Upper lobe of left lung (tissue), 4 donors: ENCODE data around the gene DHFR2.
"Not testable (repeated sequence)": the region's sequence is repeated elsewhere in the genome, so short reads cannot be mapped to it uniquely, and the experiment has no call there.

Source experiments
- POLR2AphosphoS5 ChIP-seq, 2 donors: sonication (generic); formaldehyde crosslinking; IDR thresholded peaks; one replicate each; pipeline ENCODE4 v1.5.1; 2017; ENCODE audit warnings: antibody characterized with exemption in 2 of 2
- TF ChIP-seq, protein P1 (sequence below), 6 experiments: fragments of 450-650 bp in 4 of 6; fragments of 200-600 bp in 2 of 6; sonication (generic) in 2 of 6; IDR thresholded peaks; one replicate each; pipeline ENCODE4 v1.5.1; 2016 to 2019; ENCODE audit warnings: antibody characterized with exemption in 6 of 6

DNA sequence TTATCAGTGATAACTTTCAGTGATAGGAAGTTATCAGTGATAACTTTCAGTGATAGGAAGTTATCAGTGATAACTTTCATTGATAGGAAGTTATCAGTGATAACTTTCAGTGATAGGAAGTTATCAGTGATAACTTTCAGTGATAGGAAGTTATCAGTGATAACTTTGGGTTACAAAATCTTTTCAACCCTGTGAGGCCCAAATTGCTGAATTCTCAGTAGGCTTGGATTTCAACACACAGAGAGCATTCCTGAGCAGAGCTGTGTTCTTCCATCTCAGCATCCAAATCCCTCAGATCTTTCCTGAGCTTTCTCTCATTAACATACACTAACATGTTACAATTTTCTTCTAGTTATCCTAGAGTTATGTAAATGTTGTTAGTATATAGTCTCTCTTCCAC, 47.5 kb upstream of the DHFR2 start:
- TF ChIP-seq POLR2AphosphoS5 (IDR thresholded peaks at IDR 0.05): not testable (repeated sequence)
- TF ChIP-seq, protein P1, sequence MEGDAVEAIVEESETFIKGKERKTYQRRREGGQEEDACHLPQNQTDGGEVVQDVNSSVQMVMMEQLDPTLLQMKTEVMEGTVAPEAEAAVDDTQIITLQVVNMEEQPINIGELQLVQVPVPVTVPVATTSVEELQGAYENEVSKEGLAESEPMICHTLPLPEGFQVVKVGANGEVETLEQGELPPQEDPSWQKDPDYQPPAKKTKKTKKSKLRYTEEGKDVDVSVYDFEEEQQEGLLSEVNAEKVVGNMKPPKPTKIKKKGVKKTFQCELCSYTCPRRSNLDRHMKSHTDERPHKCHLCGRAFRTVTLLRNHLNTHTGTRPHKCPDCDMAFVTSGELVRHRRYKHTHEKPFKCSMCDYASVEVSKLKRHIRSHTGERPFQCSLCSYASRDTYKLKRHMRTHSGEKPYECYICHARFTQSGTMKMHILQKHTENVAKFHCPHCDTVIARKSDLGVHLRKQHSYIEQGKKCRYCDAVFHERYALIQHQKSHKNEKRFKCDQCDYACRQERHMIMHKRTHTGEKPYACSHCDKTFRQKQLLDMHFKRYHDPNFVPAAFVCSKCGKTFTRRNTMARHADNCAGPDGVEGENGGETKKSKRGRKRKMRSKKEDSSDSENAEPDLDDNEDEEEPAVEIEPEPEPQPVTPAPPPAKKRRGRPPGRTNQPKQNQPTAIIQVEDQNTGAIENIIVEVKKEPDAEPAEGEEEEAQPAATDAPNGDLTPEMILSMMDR (IDR thresholded peaks at IDR 0.05): not testable (repeated sequence)
